ENCODE data around the gene GTF2A1.

DNA sequence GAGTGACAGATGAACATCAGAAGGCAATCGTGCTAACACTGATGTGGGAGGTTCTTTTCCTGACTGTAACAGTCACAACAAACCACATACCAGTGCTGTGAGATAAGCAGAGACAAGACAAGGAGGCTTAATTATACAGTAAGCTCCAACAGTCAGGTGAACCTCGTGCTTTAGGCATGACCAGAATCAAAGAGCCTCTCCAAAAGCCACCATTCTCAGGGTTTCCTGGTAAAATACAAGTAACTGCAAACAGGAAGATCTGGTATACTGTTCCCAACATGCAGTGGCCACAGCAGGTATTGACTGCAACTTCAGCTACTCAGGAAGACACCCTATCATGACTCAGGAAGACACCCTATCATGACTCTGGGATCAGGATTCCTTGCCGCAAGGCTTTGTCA lies 47.3 kb upstream of the GTF2A1 start:
- TF ChIP-seq, protein P1, sequence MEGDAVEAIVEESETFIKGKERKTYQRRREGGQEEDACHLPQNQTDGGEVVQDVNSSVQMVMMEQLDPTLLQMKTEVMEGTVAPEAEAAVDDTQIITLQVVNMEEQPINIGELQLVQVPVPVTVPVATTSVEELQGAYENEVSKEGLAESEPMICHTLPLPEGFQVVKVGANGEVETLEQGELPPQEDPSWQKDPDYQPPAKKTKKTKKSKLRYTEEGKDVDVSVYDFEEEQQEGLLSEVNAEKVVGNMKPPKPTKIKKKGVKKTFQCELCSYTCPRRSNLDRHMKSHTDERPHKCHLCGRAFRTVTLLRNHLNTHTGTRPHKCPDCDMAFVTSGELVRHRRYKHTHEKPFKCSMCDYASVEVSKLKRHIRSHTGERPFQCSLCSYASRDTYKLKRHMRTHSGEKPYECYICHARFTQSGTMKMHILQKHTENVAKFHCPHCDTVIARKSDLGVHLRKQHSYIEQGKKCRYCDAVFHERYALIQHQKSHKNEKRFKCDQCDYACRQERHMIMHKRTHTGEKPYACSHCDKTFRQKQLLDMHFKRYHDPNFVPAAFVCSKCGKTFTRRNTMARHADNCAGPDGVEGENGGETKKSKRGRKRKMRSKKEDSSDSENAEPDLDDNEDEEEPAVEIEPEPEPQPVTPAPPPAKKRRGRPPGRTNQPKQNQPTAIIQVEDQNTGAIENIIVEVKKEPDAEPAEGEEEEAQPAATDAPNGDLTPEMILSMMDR (IDR thresholded peaks at IDR 0.05), result no peak
- TF ChIP-seq JUN (CRISPR knock-in tag; IDR thresholded peaks at IDR 0.05), result no peak
- no peak for TF ChIP-seq CBFB (CRISPR knock-in tag; IDR thresholded peaks at IDR 0.05; ENCODE audit: low read depth)
- TF ChIP-seq, protein P2, sequence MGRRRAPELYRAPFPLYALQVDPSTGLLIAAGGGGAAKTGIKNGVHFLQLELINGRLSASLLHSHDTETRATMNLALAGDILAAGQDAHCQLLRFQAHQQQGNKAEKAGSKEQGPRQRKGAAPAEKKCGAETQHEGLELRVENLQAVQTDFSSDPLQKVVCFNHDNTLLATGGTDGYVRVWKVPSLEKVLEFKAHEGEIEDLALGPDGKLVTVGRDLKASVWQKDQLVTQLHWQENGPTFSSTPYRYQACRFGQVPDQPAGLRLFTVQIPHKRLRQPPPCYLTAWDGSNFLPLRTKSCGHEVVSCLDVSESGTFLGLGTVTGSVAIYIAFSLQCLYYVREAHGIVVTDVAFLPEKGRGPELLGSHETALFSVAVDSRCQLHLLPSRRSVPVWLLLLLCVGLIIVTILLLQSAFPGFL (CRISPR knock-in tag; IDR thresholded peaks at IDR 0.05; ENCODE audit: borderline replicate concordance), result no peak
- no peak for TF ChIP-seq NR2C2 (CRISPR knock-in tag; IDR thresholded peaks at IDR 0.05)
- no peak for TF ChIP-seq KAT7 (CRISPR knock-in tag; IDR thresholded peaks at IDR 0.05; ENCODE audit: borderline replicate concordance)
- TF ChIP-seq ZNF138 (CRISPR knock-in tag; conservative IDR thresholded peaks at IDR 0.05), result no peak
- no peak for TF ChIP-seq NR3C1 (CRISPR knock-in tag; conservative IDR thresholded peaks at IDR 0.05; ENCODE audit: low read depth)
- TF ChIP-seq ESRRA (CRISPR knock-in tag; IDR thresholded peaks at IDR 0.05; ENCODE audit: borderline replicate concordance), result no peak
- TF ChIP-seq TEAD4 (CRISPR knock-in tag; IDR thresholded peaks at IDR 0.05), result no peak
- TF ChIP-seq, protein P3, sequence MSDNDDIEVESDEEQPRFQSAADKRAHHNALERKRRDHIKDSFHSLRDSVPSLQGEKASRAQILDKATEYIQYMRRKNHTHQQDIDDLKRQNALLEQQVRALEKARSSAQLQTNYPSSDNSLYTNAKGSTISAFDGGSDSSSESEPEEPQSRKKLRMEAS (CRISPR knock-in tag; IDR thresholded peaks at IDR 0.05), result no peak
- TF ChIP-seq NFE2L1 (CRISPR knock-in tag; IDR thresholded peaks at IDR 0.05), result no peak
